Mammary epithelial cell (primary cell): ENCODE data around the gene SPIB.

ENCODE experiments used
- EZH2 ChIP-seq: IDR thresholded peaks from 2 replicates; pipeline ENCODE4 v1.6.1; 2012; ENCODE audit warnings: low read length, inconsistent platforms, borderline replicate concordance
- TF ChIP-seq, protein P1 (sequence below), 2 donors: IDR thresholded peaks in 1 of 2; conservative IDR thresholded peaks in 1 of 2; 2 replicates each; pipeline ENCODE4 v1.5.1; 2011 to 2012; ENCODE audit warnings: inconsistent platforms in 2 of 2, low read length in 2 of 2, mild to moderate bottlenecking in 2 of 2, control low read depth in 1 of 2, low read depth in 1 of 2; ENCODE audit not compliant: insufficient read depth in 1 of 2; ENCODE audit errors: extremely low read depth in 1 of 2

- no peak for TF ChIP-seq EZH2
- TF ChIP-seq, protein P1, sequence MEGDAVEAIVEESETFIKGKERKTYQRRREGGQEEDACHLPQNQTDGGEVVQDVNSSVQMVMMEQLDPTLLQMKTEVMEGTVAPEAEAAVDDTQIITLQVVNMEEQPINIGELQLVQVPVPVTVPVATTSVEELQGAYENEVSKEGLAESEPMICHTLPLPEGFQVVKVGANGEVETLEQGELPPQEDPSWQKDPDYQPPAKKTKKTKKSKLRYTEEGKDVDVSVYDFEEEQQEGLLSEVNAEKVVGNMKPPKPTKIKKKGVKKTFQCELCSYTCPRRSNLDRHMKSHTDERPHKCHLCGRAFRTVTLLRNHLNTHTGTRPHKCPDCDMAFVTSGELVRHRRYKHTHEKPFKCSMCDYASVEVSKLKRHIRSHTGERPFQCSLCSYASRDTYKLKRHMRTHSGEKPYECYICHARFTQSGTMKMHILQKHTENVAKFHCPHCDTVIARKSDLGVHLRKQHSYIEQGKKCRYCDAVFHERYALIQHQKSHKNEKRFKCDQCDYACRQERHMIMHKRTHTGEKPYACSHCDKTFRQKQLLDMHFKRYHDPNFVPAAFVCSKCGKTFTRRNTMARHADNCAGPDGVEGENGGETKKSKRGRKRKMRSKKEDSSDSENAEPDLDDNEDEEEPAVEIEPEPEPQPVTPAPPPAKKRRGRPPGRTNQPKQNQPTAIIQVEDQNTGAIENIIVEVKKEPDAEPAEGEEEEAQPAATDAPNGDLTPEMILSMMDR (conservative IDR thresholded peaks at IDR 0.05 in 1 of 2, IDR thresholded peaks at IDR 0.05 in 1 of 2; ENCODE audit: extremely low read depth in 1 of 2, insufficient read depth in 1 of 2, low read depth in 1 of 2, low read length in 2 of 2) = no peak
These were observed 61.8 kb downstream of the SPIB start for GRCh38 chr19:50480281-50481111.
